ENCODE results near the gene SELENOP.

The SELENOP gene

DNA sequence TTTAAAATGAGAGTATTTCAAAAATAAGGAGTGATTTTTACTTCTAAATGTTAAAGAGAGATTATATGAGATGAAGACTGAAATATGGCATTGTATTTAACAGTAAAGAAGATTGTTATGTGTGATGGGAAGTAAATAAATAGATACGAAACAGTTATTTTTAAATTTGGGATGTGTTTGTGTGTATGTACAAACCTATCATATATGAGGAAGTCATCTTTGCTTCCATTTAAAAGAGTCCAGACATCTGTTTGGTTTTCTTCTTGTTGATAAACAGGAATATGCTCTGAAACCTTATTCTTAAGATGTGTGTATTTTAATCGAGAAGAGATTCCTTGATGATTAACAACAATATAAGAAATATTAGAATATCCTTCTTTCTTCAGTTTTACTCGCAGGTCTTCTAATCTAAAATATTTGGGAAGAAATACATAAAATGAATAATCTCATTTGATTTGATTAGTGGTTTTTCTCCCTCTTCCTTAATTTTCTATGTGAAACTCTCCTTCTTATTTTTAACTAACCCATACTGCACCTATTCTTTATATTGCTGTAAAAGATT, 4.9 kb downstream of the SELENOP start:
- Histone ChIP-seq H3K27me3 (ENCODE audit: low read depth, low read length) (no peaks in the 10 kb centered on the region), H3K9me3 (ENCODE audit: control insufficient read depth in 1 of 2, low read length in 2 of 2) (no peaks in the 10 kb centered on the region), H3K36me3 (ENCODE audit: control insufficient read depth in 1 of 2, insufficient read depth in 2 of 2, low read length in 2 of 2) (peaks cover 16 to 21% of the 10 kb centered on the region in 2 donors), H3K27ac (ENCODE audit: low read length) (no peak overlapping the region), H3K4me1 (ENCODE audit: control insufficient read depth in 1 of 2, insufficient read depth in 2 of 2, low read length in 2 of 2) (peaks cover under 1 to 14% of the 10 kb centered on the region in 2 donors), H3K4me3 (ENCODE audit: low read depth in 1 of 2, low read length in 2 of 2) (no peak overlapping the region)

DNA sequence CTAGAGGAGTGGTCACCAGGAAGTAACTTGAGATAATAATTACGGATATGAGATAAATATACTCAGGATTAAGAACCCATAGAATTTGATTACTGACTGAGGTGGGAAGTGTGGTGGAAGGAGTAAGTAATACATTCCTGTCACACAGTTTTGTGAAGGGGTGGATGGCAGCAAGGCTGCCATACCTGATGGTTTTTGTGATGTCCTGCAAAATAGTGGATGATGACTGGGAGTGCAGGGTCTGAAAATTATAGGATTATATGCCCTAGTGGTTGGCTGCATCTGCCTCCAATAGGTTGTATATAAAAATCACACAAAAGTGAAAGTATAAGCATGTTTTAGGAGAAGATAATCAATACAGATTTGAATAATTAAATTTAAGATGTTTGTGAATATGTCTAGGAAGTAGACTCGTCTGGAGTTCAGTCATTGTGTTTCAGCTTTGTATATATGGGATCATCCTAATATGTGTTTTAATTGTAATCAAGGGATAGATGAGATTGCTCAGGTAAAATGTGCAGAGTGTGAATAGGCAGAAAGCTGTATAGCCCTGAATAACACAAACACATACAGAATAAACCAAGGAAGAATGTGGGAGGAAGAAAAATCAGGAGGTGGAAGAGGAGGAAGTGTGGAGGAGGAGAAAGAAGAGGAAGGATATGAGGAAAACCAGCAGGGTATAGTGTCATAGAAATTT, 5.5 kb downstream of the SELENOP start:
- Histone ChIP-seq H3K4me1 (ENCODE audit: control insufficient read depth in 1 of 2, insufficient read depth in 2 of 2, low read length in 2 of 2) (peaks cover 0 to 11% of the 10 kb centered on the region in 2 donors), H3K9me3 (ENCODE audit: control insufficient read depth in 1 of 2, low read length in 2 of 2) (no peaks in the 10 kb centered on the region), H3K27me3 (ENCODE audit: low read depth, low read length) (no peaks in the 10 kb centered on the region), H3K4me3 (ENCODE audit: low read depth in 1 of 2, low read length in 2 of 2) (no peak overlapping the region), H3K36me3 (ENCODE audit: control insufficient read depth in 1 of 2, insufficient read depth in 2 of 2, low read length in 2 of 2) (peaks cover 17 to 22% of the 10 kb centered on the region in 2 donors), H3K27ac (ENCODE audit: low read length) (no peak overlapping the region)

DNA sequence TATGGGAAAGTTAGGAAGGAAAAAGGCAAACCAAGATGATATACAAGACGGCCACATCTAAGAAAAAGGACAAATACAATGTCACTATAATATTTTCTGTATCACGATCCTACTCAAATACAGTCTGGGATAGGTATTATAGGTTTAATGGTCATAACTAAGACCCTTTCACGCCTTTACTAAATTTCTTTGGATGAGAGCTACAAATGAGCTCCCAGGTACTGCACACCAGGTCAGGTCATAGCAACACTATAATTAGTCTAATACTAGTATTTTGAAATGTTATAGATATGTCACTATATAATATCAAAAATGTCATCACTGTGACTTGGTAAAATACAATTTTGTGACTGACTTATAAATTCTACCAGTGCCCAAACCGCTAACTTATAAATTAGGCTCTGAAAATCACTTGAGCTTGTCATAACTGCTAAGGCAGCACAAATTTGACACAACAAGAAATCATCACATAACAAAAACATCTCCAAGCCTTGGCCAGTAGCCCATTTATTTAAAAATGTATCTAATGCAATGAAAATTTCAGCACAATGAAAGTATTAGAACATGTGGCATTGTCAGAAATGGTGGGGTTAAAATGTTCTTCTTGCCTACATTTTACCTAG, 6.9 kb downstream of the SELENOP start:
- Histone ChIP-seq H3K27me3 (ENCODE audit: low read depth, low read length) (no peaks in the 10 kb centered on the region), H3K4me1 (ENCODE audit: control insufficient read depth in 1 of 2, insufficient read depth in 2 of 2, low read length in 2 of 2) (peaks cover 0 to 10% of the 10 kb centered on the region in 2 donors), H3K36me3 (ENCODE audit: control insufficient read depth in 1 of 2, insufficient read depth in 2 of 2, low read length in 2 of 2) (peaks cover 23 to 32% of the 10 kb centered on the region in 2 donors), H3K4me3 (ENCODE audit: low read depth in 1 of 2, low read length in 2 of 2) (no peak overlapping the region), H3K27ac (ENCODE audit: low read length) (no peak overlapping the region), H3K9me3 (ENCODE audit: control insufficient read depth in 1 of 2, low read length in 2 of 2) (no peaks in the 10 kb centered on the region)

DNA sequence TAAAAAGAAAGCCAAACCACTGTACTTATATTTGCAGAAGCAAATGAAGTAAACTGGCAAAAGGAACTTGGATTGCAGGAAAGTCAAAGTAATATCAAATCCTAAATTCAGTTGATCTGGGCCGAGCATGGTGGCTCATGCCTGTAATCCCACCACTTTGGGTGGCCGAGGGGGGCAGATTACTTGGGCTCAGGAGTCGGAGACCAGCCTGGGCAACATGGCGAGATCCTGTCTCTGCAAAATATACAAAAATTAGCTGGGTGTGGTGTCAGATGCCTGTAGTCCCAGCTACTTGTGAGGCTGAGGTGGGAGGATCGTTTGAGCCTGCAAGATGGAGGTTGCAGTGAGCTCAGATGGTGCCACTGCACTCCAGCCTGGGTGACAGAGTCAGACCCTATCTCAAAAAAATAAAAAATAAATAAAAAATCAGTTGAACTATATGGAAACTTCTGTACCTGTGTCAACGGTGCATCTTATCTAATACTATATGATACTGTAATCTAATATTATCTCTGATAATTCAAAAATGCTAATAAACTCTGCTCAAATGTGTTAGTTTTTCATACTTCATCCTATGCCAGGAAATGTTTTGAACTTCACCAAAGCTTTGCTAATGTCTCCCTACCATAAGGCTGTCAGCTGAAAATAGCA, 10.1 kb downstream of the SELENOP start:
- Histone ChIP-seq H3K27ac (ENCODE audit: low read length) (no peak overlapping the region), H3K36me3 (ENCODE audit: control insufficient read depth in 1 of 2, insufficient read depth in 2 of 2, low read length in 2 of 2) (peaks cover 23 to 32% of the 10 kb centered on the region in 2 donors)

DNA sequence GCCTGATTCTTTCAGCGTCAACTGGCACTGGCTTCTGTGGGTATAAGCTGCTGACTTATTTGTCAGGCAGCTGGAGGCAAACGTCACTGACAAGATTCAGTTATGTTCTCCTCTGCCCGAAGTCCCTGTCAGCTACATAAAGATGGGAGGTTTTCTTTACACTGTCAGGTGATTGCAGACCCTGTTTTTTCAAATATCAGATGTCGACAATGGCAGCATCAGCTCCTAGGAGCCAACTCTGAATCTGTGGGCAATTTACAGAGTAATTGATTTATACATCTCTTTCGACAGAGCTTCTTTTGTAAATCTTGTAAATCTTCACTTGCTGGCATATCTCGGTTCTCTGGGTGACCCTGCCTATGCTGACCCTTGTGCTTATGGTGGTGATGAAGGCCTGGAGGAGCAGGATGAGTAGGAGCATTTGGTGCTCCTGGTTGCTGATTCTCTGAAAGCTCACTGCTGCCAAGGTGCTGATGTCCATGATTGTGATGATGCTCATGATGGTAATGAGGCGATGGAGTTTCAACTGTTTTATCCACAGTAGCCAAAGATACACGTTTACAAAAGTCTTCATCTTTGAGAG, 10.9 kb downstream of the SELENOP start:
- no peaks in the 10 kb centered on the region for H3K27me3 ChIP-seq (ENCODE audit: low read depth, low read length)
- H3K4me1 ChIP-seq (ENCODE audit: control insufficient read depth in 1 of 2, insufficient read depth in 2 of 2, low read length in 2 of 2), result no peaks in the 10 kb centered on the region
- H3K27ac ChIP-seq (ENCODE audit: low read length), result no peak overlapping the region
- no peak overlapping the region for H3K4me3 ChIP-seq (ENCODE audit: low read depth in 1 of 2, low read length in 2 of 2)
- no peaks in the 10 kb centered on the region for H3K9me3 ChIP-seq (ENCODE audit: control insufficient read depth in 1 of 2, low read length in 2 of 2)
- H3K36me3 ChIP-seq (ENCODE audit: control insufficient read depth in 1 of 2, insufficient read depth in 2 of 2, low read length in 2 of 2), result peaks cover 21 to 27% of the 10 kb centered on the region in 2 donors

More for the DNA sequence above, 10.1 kb downstream of the SELENOP start:
- no peak overlapping the region for H3K4me3 ChIP-seq (ENCODE audit: low read depth in 1 of 2, low read length in 2 of 2)
- H3K27me3 ChIP-seq (ENCODE audit: low read depth, low read length), result no peaks in the 10 kb centered on the region
- no peaks in the 10 kb centered on the region for H3K9me3 ChIP-seq (ENCODE audit: control insufficient read depth in 1 of 2, low read length in 2 of 2)
- no peaks in the 10 kb centered on the region for H3K4me1 ChIP-seq (ENCODE audit: control insufficient read depth in 1 of 2, insufficient read depth in 2 of 2, low read length in 2 of 2)

DNA sequence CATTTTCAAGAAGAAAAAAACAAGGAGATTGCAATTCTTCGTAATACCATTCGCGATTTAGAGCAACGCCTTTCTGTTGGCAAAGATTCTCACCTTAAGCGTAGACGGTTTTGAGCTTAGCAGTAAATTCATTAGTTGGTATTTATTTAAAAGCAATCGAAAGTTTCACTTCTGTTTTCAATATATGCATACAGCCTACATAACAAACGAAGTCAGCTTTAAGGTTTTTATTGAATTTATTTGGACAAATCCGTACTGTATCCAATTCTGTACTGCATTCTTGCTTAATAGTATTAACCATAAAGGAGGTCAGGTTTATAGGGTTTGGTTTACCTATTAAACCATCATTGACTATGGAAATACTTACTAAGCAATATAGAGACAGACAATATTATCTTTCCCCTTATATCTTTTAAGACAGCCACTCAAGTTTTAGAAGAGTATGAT, 12.0 kb downstream of the SELENOP start:
- Histone ChIP-seq H3K9me3 (ENCODE audit: control insufficient read depth in 1 of 2, low read length in 2 of 2) (no peaks in the 10 kb centered on the region), H3K4me3 (ENCODE audit: low read depth in 1 of 2, low read length in 2 of 2) (no peak overlapping the region), H3K27me3 (ENCODE audit: low read depth, low read length) (no peaks in the 10 kb centered on the region), H3K36me3 (ENCODE audit: control insufficient read depth in 1 of 2, insufficient read depth in 2 of 2, low read length in 2 of 2) (peaks cover 15 to 21% of the 10 kb centered on the region in 2 donors), H3K27ac (ENCODE audit: low read length) (no peak overlapping the region), H3K4me1 (ENCODE audit: control insufficient read depth in 1 of 2, insufficient read depth in 2 of 2, low read length in 2 of 2) (no peaks in the 10 kb centered on the region)

DNA sequence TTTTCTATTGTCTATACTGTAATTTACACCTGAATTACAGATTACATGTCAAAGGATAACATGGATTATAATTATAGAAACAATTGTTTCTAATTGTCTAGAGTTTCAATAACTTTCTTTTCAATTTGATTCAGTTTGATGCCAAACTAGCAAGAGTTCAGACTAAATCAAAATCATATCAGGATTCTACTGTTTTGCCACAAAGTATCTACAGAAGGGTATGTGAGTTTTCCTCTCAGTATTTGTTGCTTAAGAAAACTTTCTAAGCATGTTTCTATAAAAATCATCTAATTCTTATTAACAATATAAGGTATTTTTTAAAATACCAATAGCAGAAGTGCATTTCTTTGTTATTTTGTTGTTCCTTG, 12.5 kb downstream of the SELENOP start:
- peaks cover 0 to 2% of the 10 kb centered on the region in 2 donors for H3K9me3 ChIP-seq (ENCODE audit: control insufficient read depth in 1 of 2, low read length in 2 of 2)

DNA sequence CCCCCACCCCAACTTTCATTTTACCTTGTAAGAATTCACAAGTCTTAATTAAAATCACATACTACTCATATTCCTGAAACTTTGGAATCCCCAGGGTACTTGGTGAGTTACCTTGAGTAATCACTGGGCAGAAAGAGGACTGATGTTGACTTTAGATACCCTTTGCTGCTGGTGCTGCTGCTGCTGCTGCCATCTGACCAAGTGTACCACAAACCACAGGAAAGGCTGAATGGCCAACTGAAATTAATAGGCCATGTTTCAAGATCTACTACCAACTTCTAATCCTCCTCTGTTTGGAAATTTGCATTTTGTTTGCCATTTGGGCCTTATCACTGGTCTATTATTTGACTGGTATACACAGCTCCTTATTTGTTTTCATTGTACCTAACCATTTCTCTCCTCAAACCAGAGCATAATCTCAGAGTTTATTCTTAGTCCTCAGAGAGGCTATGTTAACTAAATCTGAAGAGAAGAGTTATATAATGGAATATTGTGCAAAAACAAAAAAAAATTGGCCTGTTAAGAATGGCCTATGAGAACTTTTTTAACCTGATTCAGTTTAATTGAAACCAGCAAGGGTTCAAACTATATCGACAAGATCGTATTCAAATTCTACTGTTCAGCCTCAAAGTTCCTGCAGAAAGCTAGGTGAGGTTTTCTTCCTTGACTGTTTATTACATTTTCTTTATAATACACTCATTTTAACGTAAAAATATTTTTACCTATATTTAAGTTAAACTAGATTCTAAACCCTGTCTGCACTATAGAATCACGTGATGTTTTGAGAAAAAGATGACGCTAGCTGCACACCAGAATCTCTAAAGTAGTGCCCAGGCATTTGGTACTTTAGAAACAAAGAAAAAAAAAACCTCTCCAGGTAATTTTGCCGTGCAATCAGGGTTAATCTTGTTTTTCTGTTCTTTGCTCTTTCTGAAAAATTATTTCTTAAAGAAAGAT, 13.1 kb downstream of the SELENOP start:
- H3K9me3 ChIP-seq (ENCODE audit: control insufficient read depth in 1 of 2, low read length in 2 of 2), result peaks cover 0 to 3% of the 10 kb centered on the region in 2 donors
- H3K27ac ChIP-seq (ENCODE audit: low read length), result no peak overlapping the region
- H3K27me3 ChIP-seq (ENCODE audit: low read depth, low read length), result no peaks in the 10 kb centered on the region
- H3K4me3 ChIP-seq (ENCODE audit: low read depth in 1 of 2, low read length in 2 of 2), result no peak overlapping the region
- peaks cover 10 to 19% of the 10 kb centered on the region in 2 donors for H3K36me3 ChIP-seq (ENCODE audit: control insufficient read depth in 1 of 2, insufficient read depth in 2 of 2, low read length in 2 of 2)
- no peaks in the 10 kb centered on the region for H3K4me1 ChIP-seq (ENCODE audit: control insufficient read depth in 1 of 2, insufficient read depth in 2 of 2, low read length in 2 of 2)

More for the DNA sequence above, 12.5 kb downstream of the SELENOP start:
- no peak overlapping the region for H3K27ac ChIP-seq (ENCODE audit: low read length)
- no peaks in the 10 kb centered on the region for H3K4me1 ChIP-seq (ENCODE audit: control insufficient read depth in 1 of 2, insufficient read depth in 2 of 2, low read length in 2 of 2)
- peaks cover 13 to 19% of the 10 kb centered on the region in 2 donors for H3K36me3 ChIP-seq (ENCODE audit: control insufficient read depth in 1 of 2, insufficient read depth in 2 of 2, low read length in 2 of 2)
- no peaks in the 10 kb centered on the region for H3K27me3 ChIP-seq (ENCODE audit: low read depth, low read length)
- no peak overlapping the region for H3K4me3 ChIP-seq (ENCODE audit: low read depth in 1 of 2, low read length in 2 of 2)

DNA sequence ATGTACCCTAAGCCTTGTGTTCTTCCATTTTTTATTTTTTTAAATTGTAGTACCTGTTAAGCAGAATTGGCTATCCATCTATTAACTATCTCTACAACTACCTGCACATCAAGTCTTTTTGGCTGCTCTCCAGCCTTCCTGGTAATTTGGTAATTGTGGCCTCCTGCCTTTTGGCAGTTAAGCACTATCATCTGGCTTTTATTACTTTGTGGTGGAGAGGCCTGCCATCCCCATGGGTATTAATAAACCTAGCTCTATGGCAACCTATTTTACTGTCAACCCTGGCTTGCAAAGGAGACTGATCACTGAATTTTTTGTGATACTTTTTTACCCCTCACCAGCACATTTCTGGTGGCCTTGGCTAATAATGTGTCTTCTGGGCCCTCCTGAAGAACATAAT, 20.5 kb downstream of the SELENOP start:
- Histone ChIP-seq H3K36me3 (ENCODE audit: control insufficient read depth in 1 of 2, insufficient read depth in 2 of 2, low read length in 2 of 2) (no peaks in the 10 kb centered on the region), H3K9me3 (ENCODE audit: control insufficient read depth in 1 of 2, low read length in 2 of 2) (peaks cover 7 to 15% of the 10 kb centered on the region in 2 donors), H3K4me1 (ENCODE audit: control insufficient read depth in 1 of 2, insufficient read depth in 2 of 2, low read length in 2 of 2) (no peaks in the 10 kb centered on the region), H3K27ac (ENCODE audit: low read length) (no peak overlapping the region), H3K27me3 (ENCODE audit: low read depth, low read length) (no peaks in the 10 kb centered on the region), H3K4me3 (ENCODE audit: low read depth in 1 of 2, low read length in 2 of 2) (no peak overlapping the region)

DNA sequence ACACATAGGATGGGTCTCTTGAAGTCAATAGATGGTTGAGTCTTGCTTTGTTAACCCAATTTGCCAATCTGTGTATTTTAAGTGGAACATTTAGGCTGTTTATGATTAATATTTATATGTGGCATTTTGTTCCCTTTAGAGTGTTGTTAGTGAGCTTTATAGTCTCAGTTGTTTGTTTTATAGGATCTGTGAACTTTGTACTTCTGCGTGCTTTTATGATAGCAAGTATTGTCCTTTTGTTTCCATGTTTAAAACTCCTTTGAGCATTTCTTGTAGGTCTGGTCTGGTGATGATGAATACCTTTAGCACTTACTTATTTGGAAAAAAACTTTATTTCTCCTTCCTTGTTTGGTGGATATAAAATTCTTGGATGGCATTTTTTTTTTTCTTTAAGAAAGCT, 23.8 kb downstream of the SELENOP start:
- Histone ChIP-seq H3K36me3 (ENCODE audit: control insufficient read depth in 1 of 2, insufficient read depth in 2 of 2, low read length in 2 of 2) (no peaks in the 10 kb centered on the region), H3K27ac (ENCODE audit: low read length) (no peak overlapping the region), H3K27me3 (ENCODE audit: low read depth, low read length) (no peaks in the 10 kb centered on the region), H3K9me3 (ENCODE audit: control insufficient read depth in 1 of 2, low read length in 2 of 2) (peaks cover 3 to 21% of the 10 kb centered on the region in 2 donors), H3K4me3 (ENCODE audit: low read depth in 1 of 2, low read length in 2 of 2) (no peak overlapping the region), H3K4me1 (ENCODE audit: control insufficient read depth in 1 of 2, insufficient read depth in 2 of 2, low read length in 2 of 2) (no peaks in the 10 kb centered on the region)
